Large intestine (tissue), 3 donors: ENCODE measurements around the gene DEXI. TPM values are rescaled to one million over a fixed set of nuclear protein-coding genes. Genes with fewer than 3 reads are reported as not detected.

Source experiments
- DNase-seq, 2 donors: peaks; one replicate each; pipeline versions ENCODE4 v3.0.0 to v3.0.0-alpha.2; 2013
- H3K27ac ChIP-seq: one replicate; pipeline ENCODE4 v1.5.1; 2013; ENCODE audit warnings: low read length
- H3K27me3 ChIP-seq: 2 replicates; pipeline ENCODE4 v1.6.1; 2013; ENCODE audit warnings: low read length; ENCODE audit not compliant: control insufficient read depth, insufficient read depth
- H3K36me3 ChIP-seq: 2 replicates; pipeline ENCODE4 v1.6.1; 2013; ENCODE audit warnings: low read length; ENCODE audit not compliant: control insufficient read depth, insufficient read depth
- H3K4me1 ChIP-seq: one replicate; pipeline ENCODE4 v1.6.1; 2013; ENCODE audit warnings: low read length; ENCODE audit not compliant: control insufficient read depth, insufficient read depth
- H3K4me3 ChIP-seq: one replicate; pipeline ENCODE4 v1.5.1; 2013; ENCODE audit warnings: low read length
- H3K9me3 ChIP-seq: one replicate; pipeline ENCODE4 v1.6.1; 2013; ENCODE audit warnings: mild to moderate bottlenecking, low read depth, low read length, moderate library complexity; ENCODE audit not compliant: control insufficient read depth
- WGBS: methylation state at CpG from one replicate; pipeline ENCODE4 v1.1.5; 2013; ENCODE audit warnings: low lambda C conversion rate; ENCODE audit not compliant: insufficient coverage; 5-methylcytosine and 5-hydroxymethylcytosine counted together
- polyA plus RNA-seq: library from polyadenylated mRNA; unstranded; fragments of 120-200 nt; gene quantifications from one replicate; pipeline ENCODE4 v1.2.1, GENCODE V29; 2013

The DEXI gene
- polyA plus RNA-seq, 1 donor = 31.8 TPM

- Histone ChIP-seq H3K27me3 (no peaks in the 10 kb centered on the region), H3K4me1 (no peaks in the 10 kb centered on the region), H3K4me3 (no peak overlapping the region), H3K27ac (no peak overlapping the region), H3K36me3 (peaks cover 26% of the 10 kb centered on the region), H3K9me3 (no peaks in the 10 kb centered on the region)
- DNase-seq = no peak
- WGBS = no CpG with 5 or more reads among the region's 5 CpGs
Observed at GRCh38 chr16:10959161-10959560, 16.9 kb upstream of the DEXI start.

- Histone ChIP-seq H3K36me3 (peaks cover 16% of the 10 kb centered on the region), H3K27me3 (no peaks in the 10 kb centered on the region), H3K4me3 (no peak overlapping the region), H3K4me1 (no peaks in the 10 kb centered on the region), H3K9me3 (no peaks in the 10 kb centered on the region), H3K27ac (no peak overlapping the region)
- DNase-seq = no peak
- 80% methylated on average over 3 of the region's 6 CpGs for WGBS
Observed at GRCh38 chr16:10957771-10958482, 15.7 kb upstream of the DEXI start.

- H3K27me3 ChIP-seq = no peaks in the 10 kb centered on the region
- no peaks in the 10 kb centered on the region for H3K9me3 ChIP-seq
- WGBS = no CpG with 5 or more reads among the region's 7 CpGs
- no peaks in the 10 kb centered on the region for H3K4me1 ChIP-seq
- H3K4me3 ChIP-seq = no peak overlapping the region
- no peak overlapping the region for H3K27ac ChIP-seq
- H3K36me3 ChIP-seq = peaks cover 8% of the 10 kb centered on the region
- no peak for DNase-seq
Observed at GRCh38 chr16:10954903-10955302, 12.6 kb upstream of the DEXI start.

GRCh38 chr16:10951026-10951425, 8.8 kb upstream of the DEXI start:
- H3K4me1 ChIP-seq = peaks cover 3% of the 10 kb centered on the region
- WGBS = no CpG with 5 or more reads among the region's 4 CpGs
- H3K27ac ChIP-seq = no peak overlapping the region
- no peaks in the 10 kb centered on the region for H3K9me3 ChIP-seq
- H3K27me3 ChIP-seq = no peaks in the 10 kb centered on the region
- H3K36me3 ChIP-seq = no peaks in the 10 kb centered on the region
- no peak overlapping the region for H3K4me3 ChIP-seq
- DNase-seq = no peak

- DNase-seq = no peak
- WGBS = no CpG with 5 or more reads among the region's 5 CpGs
Observed at GRCh38 chr16:10950393-10950792, 8.1 kb upstream of the DEXI start.

GRCh38 chr16:10949424-10949970, 7.2 kb upstream of the DEXI start:
- Histone ChIP-seq H3K36me3 (no peaks in the 10 kb centered on the region), H3K9me3 (no peaks in the 10 kb centered on the region), H3K4me1 (peaks cover 10% of the 10 kb centered on the region), H3K27ac (no peak overlapping the region), H3K27me3 (no peaks in the 10 kb centered on the region), H3K4me3 (no peak overlapping the region)
- DNase-seq = no peak
- WGBS = 100% methylated on average over 1 of the region's 7 CpGs

More at GRCh38 chr16:10950393-10950792, 8.1 kb upstream of the DEXI start:
- H3K36me3 ChIP-seq = no peaks in the 10 kb centered on the region
- H3K4me1 ChIP-seq = peaks cover 8% of the 10 kb centered on the region
- no peaks in the 10 kb centered on the region for H3K27me3 ChIP-seq
- H3K9me3 ChIP-seq = no peaks in the 10 kb centered on the region
- no peak overlapping the region for H3K27ac ChIP-seq
- no peak overlapping the region for H3K4me3 ChIP-seq

GRCh38 chr16:10947211-10947787, 5.0 kb upstream of the DEXI start:
- Histone ChIP-seq H3K27ac (no peak overlapping the region), H3K27me3 (no peaks in the 10 kb centered on the region), H3K4me1 (peaks cover 10% of the 10 kb centered on the region), H3K36me3 (no peaks in the 10 kb centered on the region), H3K4me3 (no peak overlapping the region), H3K9me3 (no peaks in the 10 kb centered on the region)
- DNase-seq = no peak
- WGBS = no CpG with 5 or more reads among the region's 10 CpGs

- H3K27ac ChIP-seq = no peak overlapping the region
- no peaks in the 10 kb centered on the region for H3K27me3 ChIP-seq
- H3K9me3 ChIP-seq = no peaks in the 10 kb centered on the region
- no peaks in the 10 kb centered on the region for H3K36me3 ChIP-seq
- H3K4me1 ChIP-seq = peaks cover 10% of the 10 kb centered on the region
- no peak overlapping the region for H3K4me3 ChIP-seq
- no peak for DNase-seq
- WGBS = 20% methylated on average over 1 of the region's 5 CpGs
Observed at GRCh38 chr16:10946308-10946707, 4.0 kb upstream of the DEXI start.

GRCh38 chr16:10945065-10945787, 3.0 kb upstream of the DEXI start:
- H3K27me3 ChIP-seq = no peaks in the 10 kb centered on the region
- 40% methylated on average over 4 of the region's 14 CpGs for WGBS
- H3K4me3 ChIP-seq = peak overlapping the region; percentile 88
- no peaks in the 10 kb centered on the region for H3K9me3 ChIP-seq
- no peak overlapping the region for H3K27ac ChIP-seq
- H3K4me1 ChIP-seq = peaks cover 17% of the 10 kb centered on the region
- DNase-seq = no peak
- H3K36me3 ChIP-seq = no peaks in the 10 kb centered on the region

GRCh38 chr16:10944249-10945064, 2.2 kb upstream of the DEXI start, which contains the start of gene CLEC16A:
Gene CLEC16A, plus strand, starts transcription at chr16:10944564. Its CDS starts 154 bp downstream, at chr16:10944718.
- no CpG with 5 or more reads among the region's 86 CpGs for WGBS
- Histone ChIP-seq H3K4me1 (peaks cover 25% of the 10 kb centered on the region), H3K9me3 (no peaks in the 10 kb centered on the region), H3K36me3 (no peaks in the 10 kb centered on the region), H3K4me3 (peak within 1 kb of the TSS; percentile 88), H3K27ac (no peak within 1 kb of the TSS), H3K27me3 (no peaks in the 10 kb centered on the region)
- DNase-seq = peak; percentile 95 to 97
